ENCODE data around the gene LTK.
A peak's percentile ranks its signal among the peaks of the same experiment; 100 is the strongest.

Gene LTK

GRCh38 chr15:41513506-41514227, at the start of gene LTK:
TSS of gene LTK (minus strand) at chr15:41513827. CDS start at chr15:41513709, 118 bp downstream.
- peak; percentile 67 for DNase-seq (ENCODE audit: low spot score)

DNA sequence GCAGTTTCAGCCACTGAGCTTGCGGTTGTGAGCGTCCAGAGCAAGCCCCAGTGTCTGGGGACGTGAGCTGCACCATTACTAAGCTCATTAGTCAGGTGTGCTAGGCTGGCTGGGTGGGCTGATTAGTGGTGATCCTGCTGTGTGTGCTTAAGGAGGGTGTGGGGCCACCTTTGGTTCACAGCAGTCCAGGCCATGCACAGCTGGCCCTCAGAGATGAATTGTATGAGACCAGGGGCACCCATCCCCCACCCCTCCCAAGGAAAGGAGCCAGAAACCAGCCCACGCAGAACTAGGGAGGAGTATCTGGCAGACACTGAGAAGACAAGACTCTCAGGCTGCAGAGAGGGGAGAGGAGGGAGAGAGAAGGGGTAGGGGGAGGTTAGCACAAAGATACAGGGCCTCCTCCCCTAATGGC, 49.2 kb upstream of the LTK start:
- no peak for DNase-seq (ENCODE audit: low spot score)

GRCh38 chr15:41562244-41562643, 48.6 kb upstream of the LTK start:
- DNase-seq (ENCODE audit: low spot score), result no peak

GRCh38 chr15:41561777-41562145, 48.1 kb upstream of the LTK start:
- DNase-seq (ENCODE audit: low spot score), result no peak

DNA sequence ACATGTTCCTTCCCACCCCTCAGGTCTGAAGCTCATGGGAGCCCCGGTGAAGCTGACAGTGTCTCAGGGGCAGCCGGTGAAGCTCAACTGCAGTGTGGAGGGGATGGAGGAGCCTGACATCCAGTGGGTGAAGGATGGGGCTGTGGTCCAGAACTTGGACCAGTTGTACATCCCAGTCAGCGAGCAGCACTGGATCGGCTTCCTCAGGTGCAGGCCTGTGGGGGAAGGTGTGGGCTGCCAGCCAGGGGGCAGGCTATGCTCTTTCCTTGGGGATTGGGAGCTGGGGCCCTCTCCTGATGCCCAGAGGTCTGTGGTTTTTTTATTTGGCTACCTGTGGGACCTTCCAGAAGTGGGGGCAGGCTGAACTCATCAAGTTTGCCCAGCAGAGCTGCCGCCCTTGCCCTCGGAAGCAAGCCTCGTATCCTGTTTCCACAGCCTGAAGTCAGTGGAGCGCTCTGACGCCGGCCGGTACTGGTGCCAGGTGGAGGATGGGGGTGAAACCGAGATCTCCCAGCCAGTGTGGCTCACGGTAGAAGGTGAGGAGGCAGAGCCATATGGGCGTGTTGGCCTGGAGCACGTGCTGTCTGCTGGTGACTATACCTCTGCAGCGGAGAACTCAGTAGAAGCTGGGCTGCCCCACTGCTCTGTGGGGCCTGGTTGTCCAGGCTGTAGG, 47.6 kb upstream of the LTK start:
- no peak for DNase-seq (ENCODE audit: low spot score)

DNA sequence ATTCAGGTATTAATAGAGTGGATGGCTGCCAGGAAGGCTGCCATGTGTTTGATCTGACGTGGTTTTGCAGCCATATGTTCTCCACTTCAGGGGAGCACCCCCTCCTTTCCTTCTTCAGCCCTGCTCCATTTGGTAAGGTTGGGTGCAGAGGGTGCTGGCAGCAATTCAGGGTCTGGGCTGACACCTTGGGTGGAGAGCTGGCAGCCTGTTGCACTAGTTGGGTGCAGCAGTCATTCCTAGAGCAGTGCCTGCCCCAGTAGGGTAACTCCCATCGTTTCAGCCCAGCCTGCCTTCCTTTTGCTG, 46.9 kb upstream of the LTK start:
- no peak for DNase-seq (ENCODE audit: low spot score)

GRCh38 chr15:41559239-41559782, 45.7 kb upstream of the LTK start:
- no peak for DNase-seq (ENCODE audit: low spot score)

GRCh38 chr15:41558400-41559238, 45.0 kb upstream of the LTK start, which contains the start of gene TYRO3:
TSS of gene TYRO3 (plus strand) at chr15:41559212. CDS start at chr15:41559258, 46 bp downstream.
- peak; percentile 39 for DNase-seq (ENCODE audit: low spot score)

GRCh38 chr15:41557673-41558399, 44.2 kb upstream of the LTK start:
- peak; percentile 90 for DNase-seq (ENCODE audit: low spot score)

- no peak for DNase-seq (ENCODE audit: low spot score)
Measured at GRCh38 chr15:41556677-41557076, 43.0 kb upstream of the LTK start.

- DNase-seq (ENCODE audit: low spot score), result no peak
Measured at GRCh38 chr15:41554915-41555314, 41.3 kb upstream of the LTK start.

DNA sequence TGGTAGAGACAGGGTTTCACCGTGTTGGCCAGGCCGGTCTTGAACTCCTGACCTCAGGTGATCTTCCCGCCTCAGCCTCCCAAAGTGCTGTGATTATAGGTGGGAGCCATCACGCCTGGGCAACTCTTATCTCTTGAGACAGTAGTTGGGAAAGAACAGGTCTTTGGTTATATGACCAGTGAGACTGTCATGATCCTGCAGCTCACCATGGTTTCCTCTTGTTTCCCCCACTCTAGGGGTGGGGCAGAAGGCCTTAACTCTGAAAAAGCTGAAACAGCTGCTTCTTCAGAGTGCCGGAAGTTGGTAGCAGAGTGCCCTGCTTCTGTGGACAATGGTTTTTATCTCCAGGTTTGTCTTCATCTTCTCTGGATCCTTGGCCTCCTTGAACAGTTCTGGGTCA, 40.7 kb upstream of the LTK start:
- DNase-seq (ENCODE audit: low spot score), result no peak

- DNase-seq (ENCODE audit: low spot score), result no peak
Measured at GRCh38 chr15:41553731-41554130, 40.1 kb upstream of the LTK start.

DNA sequence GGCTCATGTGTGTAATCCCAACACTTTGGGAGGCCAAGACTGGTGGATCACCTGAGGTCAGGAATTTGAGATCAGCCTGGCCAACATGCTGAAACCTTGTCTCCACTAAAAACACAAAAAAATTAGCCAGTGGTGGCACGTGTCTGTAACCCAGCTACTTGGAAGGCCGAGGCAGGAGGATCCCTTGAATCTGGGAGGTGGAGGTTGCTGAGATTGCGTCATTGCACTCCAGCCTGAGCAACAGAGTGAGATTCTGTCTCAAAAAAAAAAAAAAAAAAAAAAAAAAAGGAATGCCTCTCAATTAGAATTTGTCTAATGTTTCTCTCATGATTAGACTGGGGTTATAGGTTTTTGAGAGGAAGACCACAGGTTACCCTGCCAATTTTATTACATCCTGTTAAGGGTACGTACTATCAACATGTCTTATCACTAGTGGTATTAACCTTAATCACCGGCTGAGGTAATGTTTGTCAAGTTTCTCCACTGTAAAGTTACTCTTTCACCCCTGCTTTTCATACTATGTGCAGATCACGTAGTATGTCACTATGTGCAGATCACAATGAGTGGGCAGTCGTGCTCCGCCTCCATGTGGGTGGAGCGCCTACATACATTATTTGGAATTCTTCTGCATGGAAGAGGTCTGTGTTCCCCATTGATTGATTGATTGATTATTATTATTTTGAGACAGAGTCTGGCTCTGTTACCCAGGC, 36.6 kb upstream of the LTK start:
- no peak for DNase-seq (ENCODE audit: low spot score)

- DNase-seq (ENCODE audit: low spot score), result no peak
Measured at GRCh38 chr15:41546851-41547786, 33.5 kb upstream of the LTK start.

DNA sequence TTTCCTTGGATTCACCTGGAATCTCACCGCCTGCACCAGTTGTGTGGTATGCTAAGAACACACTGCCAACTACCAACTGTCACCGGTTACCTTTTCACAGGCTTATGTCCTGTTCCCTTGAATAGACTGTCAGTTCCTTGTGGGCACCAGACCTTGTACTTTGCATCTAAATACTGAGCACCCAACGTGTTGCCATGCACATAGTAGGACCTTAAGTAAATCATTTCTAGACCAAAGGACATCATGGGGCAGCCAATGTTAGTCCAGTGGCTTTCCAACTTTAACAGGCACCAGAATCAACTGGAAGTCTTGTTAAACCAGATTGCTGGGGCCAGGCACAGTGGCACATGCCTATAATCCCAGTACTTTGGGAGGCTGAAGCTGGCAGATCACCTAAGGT, 31.6 kb upstream of the LTK start:
- DNase-seq (ENCODE audit: low spot score), result no peak

GRCh38 chr15:41544650-41545015, 31.0 kb upstream of the LTK start:
- no peak for DNase-seq (ENCODE audit: low spot score)

- DNase-seq (ENCODE audit: low spot score), result no peak
Measured at GRCh38 chr15:41543521-41543870, 29.9 kb upstream of the LTK start.

DNA sequence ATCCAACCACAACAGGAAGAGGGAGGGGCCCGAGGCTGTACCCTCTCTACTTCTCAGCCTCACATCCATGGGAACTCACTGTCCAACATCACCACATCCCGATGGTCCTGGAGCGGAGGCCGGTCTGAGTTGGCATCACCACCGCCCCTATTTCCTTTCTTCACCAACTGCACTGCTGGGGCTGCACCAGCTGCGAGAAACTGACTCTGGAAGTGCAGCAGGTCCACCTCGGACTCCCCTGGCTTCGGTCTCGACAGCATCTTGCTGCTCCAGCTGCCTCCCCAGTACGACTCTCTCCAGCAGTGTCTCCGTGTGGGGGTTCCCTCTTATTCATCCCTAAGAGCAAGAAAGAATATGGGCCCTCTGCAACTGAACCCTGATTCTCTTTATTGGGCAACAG, 23.2 kb upstream of the LTK start:
- DNase-seq (ENCODE audit: low spot score), result no peak

DNA sequence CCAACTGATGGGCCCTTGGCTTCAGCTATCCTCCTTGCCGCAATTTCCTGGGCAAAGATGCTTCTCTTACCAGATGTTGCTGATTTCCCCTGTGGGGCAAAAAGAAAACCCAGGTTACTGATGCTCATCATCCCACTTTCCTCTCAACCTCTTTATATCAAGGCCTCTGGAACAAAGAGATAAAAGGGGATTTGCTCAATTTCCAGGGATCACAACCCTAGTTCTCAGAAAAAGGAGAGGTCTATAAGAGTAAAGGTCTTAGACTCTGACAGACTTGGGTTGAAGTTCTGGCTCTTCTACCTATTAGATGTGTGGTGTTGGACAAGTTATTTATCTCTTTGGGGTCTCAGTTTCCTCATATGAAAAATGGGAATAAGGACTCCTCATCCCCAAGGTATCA, 21.9 kb upstream of the LTK start:
- no peak for DNase-seq (ENCODE audit: low spot score)
